IPS-NIHi11 (cell line): ENCODE data around the gene EHD1.

Source experiments
- DNase-seq: peaks from one replicate; pipeline ENCODE4 v3.0.0; 2012; ENCODE audit warnings: mixed read lengths, low spot score

Gene EHD1

DNA sequence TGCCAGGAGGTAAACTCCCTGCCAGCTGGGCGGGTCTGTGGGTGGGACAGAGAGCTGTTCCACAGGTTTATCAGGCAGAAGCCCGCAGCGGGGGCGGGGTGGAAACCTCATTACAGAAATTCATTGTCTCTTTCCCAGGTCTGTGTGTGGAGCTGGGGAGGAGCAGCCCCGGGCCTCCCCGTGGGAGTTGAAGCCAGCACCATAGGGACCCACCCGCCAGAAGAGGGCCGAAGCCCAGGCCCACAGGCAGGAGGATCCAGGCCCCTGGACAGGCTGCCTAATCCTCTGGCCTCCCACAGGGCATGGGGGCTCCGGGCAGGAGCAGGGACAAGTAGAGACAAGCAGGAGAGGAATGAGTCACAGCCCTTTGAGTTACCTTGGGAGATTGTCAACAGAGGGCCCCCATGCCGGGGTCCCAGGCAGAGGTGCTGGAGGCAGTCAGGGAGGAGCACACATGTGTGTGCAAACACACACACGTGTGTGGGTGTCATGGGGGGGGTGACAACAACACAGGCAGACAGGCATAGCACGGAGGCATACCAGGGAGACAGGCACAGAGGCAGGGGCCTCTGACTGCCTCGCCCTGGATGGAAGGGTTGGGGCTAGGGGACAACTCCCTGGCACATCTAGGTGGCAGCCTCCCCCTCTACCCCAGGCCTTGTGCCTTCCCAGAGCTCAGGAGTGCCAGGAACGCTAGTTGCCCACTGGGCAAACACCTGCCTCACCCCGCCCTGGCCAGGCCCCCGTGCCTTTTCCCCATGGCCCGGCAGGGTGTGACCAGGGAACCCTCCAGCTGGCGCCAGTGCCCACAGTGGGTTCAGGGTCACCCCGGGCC lies 35.4 kb downstream of the EHD1 start:
- peak; percentile 49 for DNase-seq

DNA sequence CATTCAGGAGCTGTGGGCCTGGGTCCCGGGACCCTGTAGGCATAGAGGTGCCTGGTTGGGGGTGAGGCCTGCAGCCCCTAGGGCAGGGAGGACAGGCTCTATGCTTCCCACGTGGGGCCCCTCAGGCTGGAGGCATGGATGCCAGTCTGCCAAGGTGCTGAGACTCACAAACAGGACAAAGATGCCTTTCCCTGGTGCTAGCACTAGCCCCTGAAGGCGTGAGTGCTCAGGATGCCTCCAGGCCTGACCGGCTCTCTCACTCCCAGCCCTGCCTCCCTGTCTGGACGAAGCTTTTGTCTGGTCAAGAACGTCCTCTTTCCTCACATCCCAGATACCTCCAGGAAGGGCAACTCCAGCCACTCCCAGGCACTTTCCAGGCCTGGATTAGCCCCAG lies 36.1 kb downstream of the EHD1 start:
- no peak for DNase-seq

DNA sequence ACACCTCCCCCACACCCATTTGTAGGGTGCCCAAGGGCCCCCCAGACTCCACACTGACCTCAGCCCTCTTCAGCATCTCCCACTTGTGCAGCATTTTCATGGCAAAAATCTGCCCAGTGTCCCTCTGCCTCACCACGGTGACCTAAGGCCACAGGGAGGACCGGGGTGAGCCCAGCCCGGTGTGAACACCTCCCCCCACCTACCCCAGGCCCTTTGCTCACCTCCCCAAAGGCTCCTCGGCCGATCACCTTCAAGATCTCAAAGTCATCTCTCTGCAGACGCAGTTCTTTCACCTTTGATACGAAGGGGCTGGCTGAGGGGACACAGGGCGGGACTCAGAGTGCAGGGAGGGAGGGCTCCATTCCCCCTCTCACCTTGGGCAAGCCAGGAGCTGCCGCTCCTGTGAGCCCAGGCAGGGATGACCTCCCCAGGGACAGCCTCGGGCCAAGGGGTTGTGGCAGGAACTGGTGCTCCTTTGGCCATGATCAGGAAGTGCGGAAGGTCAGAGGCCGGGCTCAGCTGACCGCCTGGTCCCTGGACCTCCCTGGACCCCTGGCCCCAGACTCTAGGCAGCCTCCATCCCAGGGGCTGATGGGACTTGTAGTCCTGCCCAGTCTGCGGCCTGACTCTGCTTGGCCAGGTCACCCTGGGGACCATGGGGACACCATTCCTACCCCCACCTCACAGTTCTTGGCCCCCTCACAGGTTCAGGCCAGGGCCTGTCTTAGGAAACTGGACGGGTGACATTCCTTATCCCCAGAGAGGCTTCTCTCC lies 36.6 kb downstream of the EHD1 start:
- peak; percentile 64 for DNase-seq

DNA sequence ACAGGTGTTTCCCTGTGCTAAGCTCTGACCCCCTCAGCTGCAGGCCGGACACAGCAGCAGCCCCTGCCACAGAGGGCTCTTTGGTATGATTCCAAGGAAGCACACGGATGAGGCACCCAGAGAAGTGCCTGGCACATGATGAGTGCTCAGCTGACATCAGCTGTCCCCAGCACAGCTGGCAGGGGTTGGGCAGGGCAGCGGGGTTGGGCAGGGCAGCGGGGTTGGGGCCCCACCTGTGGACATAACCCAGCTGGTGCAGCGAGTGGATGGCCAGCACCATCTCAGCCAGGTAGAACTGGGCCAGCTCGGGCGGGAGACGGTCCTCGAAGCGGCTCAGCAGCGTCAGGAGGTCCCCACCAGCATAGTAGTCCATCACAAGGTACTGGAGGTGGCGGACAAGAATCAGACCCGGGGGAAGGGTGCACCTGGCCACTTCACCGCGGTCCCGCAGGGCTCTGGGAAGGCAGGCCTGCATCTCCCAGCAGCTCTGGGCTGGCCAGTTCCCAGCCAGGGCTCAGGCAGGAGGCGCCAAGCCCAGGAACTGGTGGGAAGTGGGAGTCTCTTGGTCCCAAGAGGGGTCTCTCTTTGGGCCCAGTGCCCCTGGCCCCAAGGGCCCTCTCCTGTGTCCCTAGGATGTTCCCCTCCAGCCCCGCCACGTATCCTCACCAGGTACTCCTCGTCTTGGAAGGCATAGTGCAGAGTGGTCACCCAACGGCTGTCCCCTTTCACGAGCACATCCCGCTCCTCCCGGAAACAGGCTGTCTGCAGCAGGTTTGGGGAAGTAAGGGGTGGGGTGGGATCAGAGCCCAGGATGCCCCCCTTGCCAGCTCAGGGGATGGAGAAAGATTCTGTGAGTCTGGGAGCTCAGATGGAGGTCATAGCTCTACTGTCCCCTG lies 38.3 kb downstream of the EHD1 start:
- DNase-seq: no peak

DNA sequence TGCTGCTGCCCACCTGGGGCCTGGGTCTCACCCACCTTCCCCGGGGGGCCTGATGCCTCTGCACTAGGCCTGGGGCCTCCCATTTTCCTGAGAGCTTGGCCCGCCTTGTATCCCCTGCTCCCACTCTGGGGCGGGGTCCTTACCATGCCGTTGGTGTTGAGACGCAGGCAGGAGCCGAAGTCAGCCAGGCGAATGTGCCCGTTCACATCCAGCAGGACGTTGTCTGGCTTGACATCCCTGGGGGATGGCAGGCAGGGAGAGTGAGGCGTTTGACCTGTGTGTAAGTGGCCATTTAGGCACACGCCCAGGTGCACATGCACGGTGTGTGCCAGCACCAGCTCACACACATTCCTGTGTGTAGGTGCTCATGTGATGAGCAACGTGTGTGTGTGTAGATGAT lies 39.1 kb downstream of the EHD1 start:
- no peak for DNase-seq

DNA sequence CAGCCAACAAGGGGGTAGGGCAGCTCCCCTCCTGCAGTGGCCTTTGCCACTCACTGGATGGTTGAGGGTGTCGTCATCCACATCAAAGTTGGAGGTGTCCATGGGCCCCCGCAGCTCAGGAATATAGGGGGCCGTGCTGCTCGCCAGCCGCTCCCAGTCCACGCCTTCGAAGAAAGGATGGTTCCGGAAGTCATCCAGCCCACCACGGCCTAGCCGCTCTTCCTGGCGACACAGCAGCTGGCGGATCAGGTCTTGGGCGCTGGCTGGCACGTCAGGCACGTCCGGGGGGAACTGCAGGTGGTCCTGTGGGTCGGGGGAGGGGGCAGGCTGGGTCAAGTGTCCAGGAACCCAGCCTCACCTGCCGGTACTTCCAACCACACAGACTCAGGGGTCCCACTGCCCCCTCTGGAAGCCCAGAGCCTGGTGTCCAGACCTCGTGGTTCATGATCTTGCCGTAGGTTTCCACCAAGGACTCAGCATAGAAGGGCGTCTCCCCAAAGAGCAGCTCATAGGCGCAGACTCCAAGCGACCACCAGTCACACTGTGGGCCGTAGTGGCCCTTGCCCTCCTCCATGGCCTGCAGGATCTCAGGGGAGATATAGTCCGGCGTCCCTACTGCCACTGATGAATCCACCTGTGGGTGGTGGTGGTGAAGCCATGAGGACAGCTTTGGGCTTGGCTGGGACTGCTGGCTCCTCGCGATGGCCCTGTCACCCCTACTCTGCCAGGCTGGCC lies 39.7 kb downstream of the EHD1 start:
- DNase-seq: no peak

DNA sequence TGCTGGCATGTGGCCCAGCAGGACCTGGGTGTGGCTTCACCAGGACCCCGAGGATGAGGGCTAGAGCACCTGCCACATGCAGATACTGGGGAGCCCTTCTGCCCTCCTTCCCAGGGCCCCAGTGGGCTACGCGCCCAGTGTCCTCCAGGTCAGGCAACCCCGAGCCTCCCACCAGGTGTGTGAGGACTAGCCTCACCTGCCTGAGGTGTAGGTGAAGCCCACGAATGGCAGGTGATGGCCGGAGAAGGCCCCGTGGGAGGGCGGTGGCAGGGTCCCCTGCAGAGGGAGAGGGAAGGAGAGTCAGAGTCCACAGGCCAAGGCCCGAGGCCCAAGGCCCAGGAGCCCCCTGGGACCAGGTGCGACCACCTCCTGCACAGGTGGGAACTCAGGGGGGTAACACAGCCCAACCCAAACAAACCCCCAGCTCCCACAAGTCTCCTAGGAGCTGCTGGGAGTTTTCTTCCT lies 40.5 kb downstream of the EHD1 start:
- DNase-seq: no peak

DNA sequence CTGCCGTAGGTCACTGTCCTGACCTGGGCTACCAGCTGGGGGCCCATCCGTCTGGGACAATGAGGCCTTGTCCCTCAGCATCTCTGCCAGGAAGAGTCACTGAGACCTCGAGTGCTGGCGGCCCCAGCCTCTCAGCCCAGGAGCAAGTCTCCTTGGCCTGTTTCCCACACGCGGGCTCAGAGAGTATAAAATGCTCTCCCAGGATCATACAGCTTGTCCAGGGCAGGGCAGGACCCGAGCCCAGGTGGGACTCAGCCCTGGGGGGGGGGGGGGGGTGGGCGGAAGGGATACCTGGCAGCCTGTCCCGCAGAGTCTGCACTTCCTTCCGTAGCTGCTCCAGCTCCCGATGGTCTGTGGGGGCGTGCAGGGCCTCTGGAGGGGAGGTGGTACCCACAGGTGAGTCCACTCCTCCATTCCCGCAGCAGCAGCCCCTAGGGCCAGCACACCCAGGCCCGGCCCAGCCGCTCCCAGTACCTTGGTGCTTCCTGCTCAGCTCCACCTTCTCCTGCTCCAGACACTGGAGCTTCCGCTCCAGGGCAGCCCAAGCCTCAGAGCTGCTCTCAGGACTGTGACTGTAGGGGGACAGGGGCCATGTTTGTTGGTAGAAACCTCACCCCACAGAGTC lies 41.9 kb downstream of the EHD1 start:
- DNase-seq: no peak

DNA sequence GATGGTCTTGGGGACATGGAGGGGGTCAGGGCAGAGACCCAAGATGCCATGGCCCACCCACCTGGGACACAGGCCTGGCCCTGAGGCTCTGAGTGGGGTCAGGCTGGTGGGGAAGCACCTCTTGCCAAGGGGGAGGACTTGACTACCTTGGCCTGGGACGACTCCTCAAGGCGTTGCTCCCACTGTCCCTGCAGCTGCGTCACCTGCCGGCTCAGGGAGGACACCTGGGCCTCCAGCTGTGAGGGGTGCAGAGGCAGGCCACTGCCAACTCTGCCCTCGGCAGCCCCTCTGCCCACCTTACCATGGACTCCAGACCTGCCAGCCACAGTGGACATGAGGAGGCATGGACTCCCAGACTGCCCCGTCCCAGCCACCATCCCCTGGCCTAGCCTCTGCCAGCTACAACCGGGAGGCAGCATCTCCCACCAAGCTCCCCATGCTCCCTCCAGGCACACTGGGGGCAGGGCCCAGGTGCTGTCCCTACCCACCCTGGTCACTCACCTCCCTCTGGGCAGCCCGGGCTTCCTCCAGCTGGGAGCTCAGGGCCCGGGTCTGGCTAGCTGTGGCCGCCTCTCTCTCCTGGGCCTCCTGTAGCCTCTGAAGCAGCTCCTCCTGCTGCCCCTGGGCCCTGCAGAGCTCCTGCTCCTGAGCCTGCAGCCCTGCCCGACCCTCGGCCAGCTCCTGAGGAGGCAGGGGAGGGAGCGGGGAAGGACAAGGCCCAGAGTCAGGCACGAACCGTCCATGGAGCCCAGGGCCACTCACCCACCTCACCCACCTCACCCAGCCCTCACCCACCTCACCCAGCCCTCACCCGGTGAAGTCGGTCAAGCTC lies 42.6 kb downstream of the EHD1 start:
- DNase-seq: no peak

DNA sequence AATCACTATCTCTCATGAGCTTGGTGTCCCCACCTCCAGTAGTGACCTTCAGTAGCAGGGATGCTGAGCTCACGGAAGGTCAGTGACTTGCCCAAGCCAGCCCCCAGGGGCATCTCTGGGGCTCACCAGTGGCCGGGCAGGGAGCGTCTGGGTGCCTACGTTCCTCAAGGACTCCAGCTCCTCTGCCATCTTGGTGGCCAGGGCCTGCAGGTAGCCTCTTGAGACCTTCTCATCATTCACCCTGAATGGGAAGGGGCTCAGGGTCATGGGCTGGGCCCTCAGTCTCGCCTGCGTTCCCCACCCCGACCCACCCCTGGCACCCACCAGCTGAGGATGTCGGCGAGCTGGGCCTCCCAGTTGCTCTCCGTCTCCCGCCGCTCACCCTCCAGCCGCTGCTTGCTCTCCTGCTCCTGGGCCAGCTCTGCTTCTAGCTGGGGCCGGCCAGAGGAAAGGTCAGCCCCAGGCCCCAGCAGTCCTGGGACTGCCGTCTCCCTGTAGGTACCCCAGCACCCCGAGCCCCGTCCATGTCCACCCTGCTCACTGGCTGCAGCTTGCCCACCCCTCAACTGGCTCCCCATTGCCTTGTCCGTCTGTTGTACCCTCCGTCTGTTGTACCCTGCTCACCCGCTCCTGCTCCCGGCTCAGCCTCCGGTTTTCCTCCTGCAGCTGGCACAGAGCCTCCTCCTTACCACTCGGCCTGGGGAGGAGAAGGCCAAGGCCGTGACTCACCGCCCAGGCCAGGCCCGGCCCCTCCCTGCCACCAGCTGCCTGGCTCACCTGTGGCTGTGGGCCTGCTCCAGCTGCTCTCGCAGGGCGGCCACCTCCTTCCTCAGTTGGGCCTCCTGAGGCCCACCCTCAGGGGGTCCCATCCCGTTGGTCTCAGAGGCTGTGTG lies 43.5 kb downstream of the EHD1 start:
- peak; percentile 56 for DNase-seq

DNA sequence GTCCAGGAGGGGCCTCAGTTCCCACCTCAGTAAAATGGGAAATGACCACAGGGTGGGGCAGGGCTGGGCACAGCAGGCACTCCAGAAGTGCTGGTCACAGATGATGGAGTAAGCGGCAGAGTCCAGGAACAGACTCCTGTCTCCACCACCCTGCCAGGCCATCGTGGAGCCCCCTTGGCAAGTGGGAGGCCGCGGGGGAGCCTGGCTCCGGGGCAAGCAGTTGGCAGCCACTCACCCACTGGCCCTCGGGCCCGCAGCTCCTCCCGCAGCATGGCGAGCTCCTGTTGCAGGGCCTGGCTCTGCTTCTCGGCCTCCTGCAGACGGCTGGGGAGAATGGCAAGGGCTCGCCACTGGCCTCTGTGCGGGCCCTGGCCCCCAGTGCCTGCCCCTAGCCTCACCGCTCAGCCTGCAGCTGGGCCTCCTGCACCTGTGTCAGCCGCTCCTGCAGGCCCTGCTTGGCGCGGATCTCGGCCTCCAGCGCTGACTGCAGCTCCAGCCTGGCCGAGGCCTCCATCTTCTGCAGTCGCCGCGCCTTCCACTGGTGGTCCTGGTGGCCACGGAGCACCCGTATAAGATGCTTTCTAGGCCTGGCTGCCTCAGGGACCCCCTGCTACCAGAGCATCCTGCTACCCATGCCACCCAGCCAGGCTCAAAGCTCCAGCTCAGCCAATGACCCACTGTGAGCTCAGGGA lies 44.2 kb downstream of the EHD1 start:
- DNase-seq: no peak

DNA sequence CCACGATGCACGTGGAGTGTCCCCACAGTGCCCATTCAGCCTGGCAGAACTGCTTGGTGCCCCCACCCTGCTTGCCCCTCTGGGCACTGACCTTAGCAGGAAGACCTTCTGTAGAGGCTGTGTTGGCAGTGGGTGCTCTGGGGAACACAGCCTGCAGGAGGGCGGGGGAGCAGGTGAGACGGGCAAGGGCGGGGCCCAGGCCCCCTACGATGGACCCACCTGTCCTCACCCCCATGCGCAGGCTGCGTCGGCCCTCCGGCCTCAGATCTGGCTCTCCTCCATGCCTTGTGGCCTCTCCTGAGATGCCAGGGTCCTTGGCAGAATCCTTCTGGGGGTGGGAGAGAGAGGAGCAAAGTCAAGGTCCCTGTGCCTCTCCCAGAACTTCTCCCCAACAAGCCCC lies 44.9 kb downstream of the EHD1 start:
- no peak for DNase-seq

DNA sequence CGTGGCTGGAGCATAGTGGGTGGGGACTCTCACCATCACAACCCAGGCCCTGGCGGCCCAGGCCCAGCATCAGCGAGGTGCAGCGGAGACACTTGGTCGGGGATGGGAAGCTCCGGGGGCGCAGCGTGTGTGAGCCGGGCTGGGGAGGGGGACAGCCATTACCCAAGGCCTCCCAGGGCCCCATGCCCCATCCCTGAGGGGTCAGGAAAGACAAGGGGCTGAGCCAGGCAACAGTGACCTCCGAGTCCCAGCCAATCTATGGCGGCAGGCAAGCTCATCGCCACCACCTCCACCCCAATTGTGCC lies 45.3 kb downstream of the EHD1 start:
- DNase-seq: no peak

DNA sequence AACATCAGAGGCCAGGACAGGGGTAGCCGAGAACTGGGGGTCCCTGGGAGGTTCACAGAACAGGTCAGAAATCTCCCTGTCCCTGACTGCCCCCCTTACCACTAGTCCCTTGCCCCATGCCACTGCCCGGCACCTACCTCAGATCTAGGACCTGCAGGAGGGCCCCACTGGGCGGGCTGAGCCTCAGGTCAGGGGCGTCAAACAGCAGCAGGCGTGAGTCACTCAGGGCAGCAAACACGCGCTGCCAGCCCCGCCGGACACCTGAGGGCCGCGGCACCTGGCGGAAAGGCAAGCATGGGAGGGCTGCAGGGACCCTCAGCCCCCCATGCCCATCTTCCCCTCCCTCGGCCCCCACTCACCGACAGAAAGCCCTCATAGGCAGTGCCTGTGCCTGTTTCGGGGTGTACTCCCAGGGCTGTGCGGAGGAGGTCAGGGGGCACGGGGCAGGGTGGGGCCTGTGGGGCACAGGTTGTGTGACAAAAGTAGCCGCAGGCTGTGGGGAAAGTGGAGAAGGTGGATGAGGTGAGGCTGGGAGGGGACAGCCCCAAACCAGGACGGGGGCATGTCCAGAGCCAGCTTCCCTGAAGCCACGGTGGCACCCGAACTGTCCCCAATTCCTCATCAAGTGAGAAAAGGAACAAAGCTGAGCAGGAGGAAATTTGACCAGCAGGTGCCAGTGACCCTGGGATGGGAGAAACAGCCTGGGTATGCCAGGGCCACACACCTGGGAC lies 45.8 kb downstream of the EHD1 start:
- no peak for DNase-seq

DNA sequence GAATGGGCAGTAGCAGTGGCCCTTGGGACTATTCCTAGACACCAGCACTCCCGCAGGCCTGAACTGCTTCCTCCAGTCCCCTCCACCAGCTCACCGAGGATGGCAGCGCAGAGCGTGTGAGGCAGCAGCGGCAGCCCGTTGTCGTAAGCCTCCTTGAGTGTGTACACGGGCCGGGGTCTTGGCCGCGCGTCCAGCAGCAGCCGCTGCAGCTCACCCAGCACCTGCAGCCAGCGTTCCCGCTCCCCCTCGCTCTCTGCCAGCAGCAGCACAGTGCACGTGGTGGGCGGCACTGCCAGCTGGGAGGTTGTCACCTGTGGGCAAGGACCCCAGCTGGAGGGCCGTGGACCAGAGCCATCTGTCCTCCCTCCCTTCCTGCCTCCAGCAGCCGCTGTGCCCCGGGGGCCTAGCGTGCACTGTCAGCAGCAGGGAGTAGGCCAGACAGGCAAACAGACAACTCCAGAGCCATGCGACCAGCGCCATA lies 47.0 kb downstream of the EHD1 start:
- DNase-seq: no peak

DNA sequence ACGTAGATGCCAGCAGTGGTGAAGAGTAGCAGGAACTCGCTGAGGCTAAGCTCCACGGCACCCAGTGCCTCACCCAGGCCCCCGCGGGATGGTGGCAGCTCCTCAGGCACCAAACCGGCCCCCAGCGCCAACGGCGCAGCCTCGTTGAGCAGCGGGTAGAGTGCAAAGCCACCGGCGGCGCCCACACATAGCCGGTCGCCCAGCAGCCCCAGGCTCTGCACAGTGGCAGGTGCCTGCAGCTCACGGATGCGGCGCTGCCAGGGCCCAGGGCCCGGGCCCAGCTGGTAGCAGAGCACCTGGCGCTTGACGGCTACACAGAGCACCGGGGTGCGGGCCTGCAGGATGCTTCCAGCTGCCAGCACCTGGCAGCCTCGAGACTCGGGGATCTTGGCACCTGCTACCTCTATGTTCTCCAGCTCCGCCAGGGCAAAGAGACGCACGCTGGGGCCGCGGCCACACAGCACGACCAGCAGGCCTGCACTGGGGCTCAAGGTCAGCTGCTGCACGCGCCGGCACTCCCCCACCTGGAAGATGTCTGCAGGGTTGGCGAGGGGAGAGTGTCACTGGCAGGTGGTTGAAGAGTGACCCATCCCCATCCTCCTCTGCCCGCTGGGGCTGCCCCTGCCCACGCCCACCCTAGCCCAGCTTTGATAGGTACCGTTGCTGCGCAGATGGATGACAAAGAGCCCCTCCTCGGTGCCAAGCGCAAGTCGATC lies 48.7 kb downstream of the EHD1 start:
- no peak for DNase-seq

DNA sequence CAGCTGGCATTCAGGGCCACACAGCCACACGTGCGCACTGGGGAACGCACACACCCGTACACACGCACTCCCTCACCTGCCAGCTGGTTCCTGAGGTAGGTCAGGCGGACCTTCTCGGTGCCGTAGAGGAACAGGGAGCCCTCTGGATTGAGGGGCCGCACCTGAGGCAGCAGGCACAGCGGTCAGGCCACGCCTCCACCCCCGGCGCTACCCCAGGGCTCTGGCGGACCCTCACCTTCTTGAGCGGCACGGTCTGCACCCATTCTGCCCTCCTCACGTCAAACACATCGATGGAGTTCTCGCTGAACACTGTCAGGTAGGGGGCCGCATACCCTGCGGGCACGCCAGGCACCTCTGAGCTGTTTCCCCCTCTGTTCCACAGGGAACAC lies 51.0 kb downstream of the EHD1 start:
- peak; percentile 6 for DNase-seq
